GM18505 (cell line): ENCODE data around the gene HAS3.

Source experiments
- ATAC-seq: cut with Tn5 transposase; IDR thresholded peaks from one replicate; pipeline ENCODE4 v1.9.1; 2021; ENCODE audit not compliant: unreplicated experiment
- POLR2A ChIP-seq: IDR thresholded peaks from 4 replicates; pipeline ENCODE4 v1.6.1; 2011; ENCODE audit warnings: borderline replicate concordance; ENCODE audit not compliant: insufficient read depth, insufficient read length; ENCODE audit errors: extremely low read depth

HAS3 gene

DNA sequence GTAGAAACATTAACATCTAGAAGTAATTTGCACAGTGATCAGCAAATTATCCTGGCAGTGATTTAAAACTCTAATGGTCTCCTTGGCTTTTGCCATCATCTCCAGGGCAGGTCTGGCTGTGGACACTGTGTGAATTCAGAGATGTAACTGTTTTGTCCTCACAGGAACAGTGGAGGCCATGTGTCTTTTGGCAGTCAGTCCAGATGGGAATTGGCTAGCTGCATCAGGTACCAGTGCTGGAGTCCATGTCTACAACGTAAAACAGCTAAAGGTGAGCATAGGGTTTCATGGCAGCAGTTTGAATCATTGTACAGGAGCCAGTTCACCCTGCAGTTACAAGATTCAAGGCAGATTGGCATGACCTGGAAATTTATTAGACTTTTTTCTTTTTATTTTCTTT lies 54.7 kb downstream of the HAS3 start:
- no peak for TF ChIP-seq POLR2A
- no peak for ATAC-seq

- no peak for TF ChIP-seq POLR2A
- no peak for ATAC-seq
Measured at GRCh38 chr16:69165584-69165983, 60.1 kb downstream of the HAS3 start.

- no peak for ATAC-seq
- no peak for TF ChIP-seq POLR2A
Measured at GRCh38 chr16:69166221-69166833, 60.9 kb downstream of the HAS3 start.

GRCh38 chr16:69166946-69167930 lies 61.8 kb downstream of the HAS3 start:
- no peak for TF ChIP-seq POLR2A
- ATAC-seq, result no peak
